ENCODE measurements around the gene GBF1. TPM values are rescaled to one million over a fixed set of nuclear protein-coding genes. Genes with fewer than 3 reads are reported as not detected.

Gene GBF1
- total RNA-seq, 4 donors from 2014 or later: 10.9 to 45.4 (median 23.9) TPM

- Histone ChIP-seq H3K36me3 (no peaks in the 10 kb centered on the region), H3K4me3 (no peak overlapping the region), H3K9me3 (no peaks in the 10 kb centered on the region), H3K4me1 (peaks cover 0 to 18% of the 10 kb centered on the region in 2 donors), H3K27me3 (peaks cover 13 to 18% of the 10 kb centered on the region in 2 donors), H3K27ac (no peak overlapping the region)
- TF ChIP-seq POLR2A (IDR thresholded peaks at IDR 0.05) (no peak), CTCF (IDR thresholded peaks at IDR 0.05) (no peak)
- intact Hi-C loops (cut with DNase I; ENCODE audit: low total_unique reads): no loop called here
- DNase-seq: no peak
Observed at GRCh38 chr10:102233997-102234396, 11.3 kb upstream of the GBF1 start.

- Histone ChIP-seq H3K9me3 (no peaks in the 10 kb centered on the region), H3K4me3 (no peak overlapping the region), H3K4me1 (peaks cover 0 to 18% of the 10 kb centered on the region in 2 donors), H3K27ac (no peak overlapping the region), H3K36me3 (no peaks in the 10 kb centered on the region), H3K27me3 (peaks cover 13 to 18% of the 10 kb centered on the region in 2 donors)
- no peak for TF ChIP-seq POLR2A (IDR thresholded peaks at IDR 0.05)
- TF ChIP-seq CTCF (IDR thresholded peaks at IDR 0.05): no peak
- intact Hi-C loops (cut with DNase I; ENCODE audit: low total_unique reads): no loop called here
- no peak for DNase-seq
Observed at GRCh38 chr10:102234888-102235597, 10.3 kb upstream of the GBF1 start.

GRCh38 chr10:102235598-102235920 lies 9.8 kb upstream of the GBF1 start:
- H3K27me3 ChIP-seq: peaks cover 13 to 18% of the 10 kb centered on the region in 2 donors

GRCh38 chr10:102236006-102236405 lies 9.3 kb upstream of the GBF1 start:
- no peak for DNase-seq
- Histone ChIP-seq H3K4me3 (no peak overlapping the region), H3K27me3 (peaks cover 11 to 16% of the 10 kb centered on the region in 2 donors), H3K36me3 (no peaks in the 10 kb centered on the region), H3K4me1 (peaks cover 0 to 8% of the 10 kb centered on the region in 2 donors), H3K27ac (no peak overlapping the region), H3K9me3 (no peaks in the 10 kb centered on the region)
- TF ChIP-seq POLR2A (IDR thresholded peaks at IDR 0.05) (no peak), CTCF (IDR thresholded peaks at IDR 0.05) (no peak)
- intact Hi-C loops (cut with DNase I; ENCODE audit: low total_unique reads): no loop called here

More at GRCh38 chr10:102235598-102235920, 9.8 kb upstream of the GBF1 start:
- no peak overlapping the region for H3K4me3 ChIP-seq
- H3K36me3 ChIP-seq: no peaks in the 10 kb centered on the region
- H3K9me3 ChIP-seq: no peaks in the 10 kb centered on the region
- intact Hi-C loops (cut with DNase I; ENCODE audit: low total_unique reads): no loop called here
- DNase-seq: no peak
- peaks cover 0 to 12% of the 10 kb centered on the region in 2 donors for H3K4me1 ChIP-seq
- no peak for TF ChIP-seq CTCF (IDR thresholded peaks at IDR 0.05)
- no peak for TF ChIP-seq POLR2A (IDR thresholded peaks at IDR 0.05)
- no peak overlapping the region for H3K27ac ChIP-seq

- Histone ChIP-seq H3K36me3 (no peaks in the 10 kb centered on the region), H3K4me3 (no peak overlapping the region), H3K4me1 (peaks cover 0 to 8% of the 10 kb centered on the region in 2 donors), H3K27me3 (no peaks in the 10 kb centered on the region), H3K27ac (no peak overlapping the region), H3K9me3 (no peaks in the 10 kb centered on the region)
- intact Hi-C loops (cut with DNase I; ENCODE audit: low total_unique reads): no loop called here
- TF ChIP-seq POLR2A (IDR thresholded peaks at IDR 0.05): no peak
- TF ChIP-seq CTCF (IDR thresholded peaks at IDR 0.05): no peak
- no peak for DNase-seq
Observed at GRCh38 chr10:102237711-102238252, 7.5 kb upstream of the GBF1 start.

Data from uterus (tissue), 4 donors.